ENCODE data around the gene KLHL29.
A peak's percentile ranks its signal among the peaks of the same experiment; 100 is the strongest.

The KLHL29 gene

GRCh38 chr2:23485261-23485660 lies 100.3 kb downstream of the KLHL29 start:
- Mint-ChIP-seq H3K4me3 (no peak overlapping the region), H3K27ac (no peak overlapping the region), H3K36me3 (ENCODE audit: low read depth) (no peaks in the 10 kb centered on the region), H3K4me1 (ENCODE audit: low read depth) (peaks cover 37% of the 10 kb centered on the region), H3K27me3 (ENCODE audit: low read depth) (peaks cover 4% of the 10 kb centered on the region), H3K9me3 (no peaks in the 10 kb centered on the region)

GRCh38 chr2:23485841-23486683 lies 101.1 kb downstream of the KLHL29 start:
- H3K4me3 Mint-ChIP-seq = no peak overlapping the region
- no peak overlapping the region for H3K27ac Mint-ChIP-seq
- H3K27me3 Mint-ChIP-seq (ENCODE audit: low read depth) = peaks cover 4% of the 10 kb centered on the region
- no peaks in the 10 kb centered on the region for H3K36me3 Mint-ChIP-seq (ENCODE audit: low read depth)
- peaks cover 44% of the 10 kb centered on the region for H3K4me1 Mint-ChIP-seq (ENCODE audit: low read depth)
- H3K9me3 Mint-ChIP-seq = no peaks in the 10 kb centered on the region

- no peaks in the 10 kb centered on the region for H3K9me3 Mint-ChIP-seq
- peaks cover 51% of the 10 kb centered on the region for H3K4me1 Mint-ChIP-seq (ENCODE audit: low read depth)
- H3K4me3 Mint-ChIP-seq = no peak overlapping the region
- H3K27ac Mint-ChIP-seq = no peak overlapping the region
- no peaks in the 10 kb centered on the region for H3K36me3 Mint-ChIP-seq (ENCODE audit: low read depth)
- H3K27me3 Mint-ChIP-seq (ENCODE audit: low read depth) = peaks cover 4% of the 10 kb centered on the region
These were observed 101.7 kb downstream of the KLHL29 start for GRCh38 chr2:23486684-23487075.

DNA sequence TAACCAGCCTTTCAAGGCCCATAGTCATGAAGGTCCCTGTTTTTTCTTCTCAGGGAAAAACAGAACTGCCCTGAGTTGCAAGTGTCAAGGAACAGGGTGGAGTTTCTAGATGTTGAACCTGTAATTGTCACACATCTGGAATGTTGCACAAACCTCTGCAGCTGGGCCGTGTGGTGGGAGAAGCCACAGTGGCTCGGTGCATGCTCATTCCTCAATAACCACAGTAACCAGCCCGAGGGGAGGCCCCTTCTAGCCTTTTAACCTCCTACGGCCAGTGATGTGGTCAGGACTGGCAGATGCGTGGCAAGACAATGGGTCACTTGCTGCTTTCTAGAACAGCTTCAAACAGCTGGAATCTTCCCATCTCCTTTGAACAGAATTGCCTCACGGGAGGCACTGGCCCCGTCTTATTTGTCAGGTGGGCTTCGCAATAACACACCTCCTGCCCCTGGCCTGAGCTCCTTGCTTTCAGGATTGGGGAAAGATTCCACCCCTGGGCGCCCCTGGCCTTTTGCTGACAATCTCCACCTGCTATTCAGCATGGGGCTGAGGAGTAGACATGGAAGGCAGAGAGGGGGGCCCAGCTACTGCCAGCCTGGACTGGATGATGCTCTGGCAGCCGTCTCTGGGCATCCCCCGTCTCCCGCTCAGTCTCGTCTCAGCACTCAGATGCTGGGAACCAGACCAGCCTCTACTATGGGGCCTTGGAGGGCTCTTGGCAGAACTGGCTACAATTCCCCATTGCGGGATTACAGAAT lies 102.9 kb downstream of the KLHL29 start:
- no peaks in the 10 kb centered on the region for H3K36me3 Mint-ChIP-seq (ENCODE audit: low read depth)
- H3K27me3 Mint-ChIP-seq (ENCODE audit: low read depth) = peaks cover 4% of the 10 kb centered on the region
- no peaks in the 10 kb centered on the region for H3K9me3 Mint-ChIP-seq
- H3K4me1 Mint-ChIP-seq (ENCODE audit: low read depth) = peaks cover 55% of the 10 kb centered on the region
- peak overlapping the region; percentile 50 for H3K4me3 Mint-ChIP-seq
- peak overlapping the region; percentile 53 for H3K27ac Mint-ChIP-seq

- Mint-ChIP-seq H3K4me1 (ENCODE audit: low read depth) (peaks cover 55% of the 10 kb centered on the region), H3K36me3 (ENCODE audit: low read depth) (no peaks in the 10 kb centered on the region), H3K27ac (peak overlapping the region; percentile 53), H3K9me3 (no peaks in the 10 kb centered on the region), H3K27me3 (ENCODE audit: low read depth) (peaks cover 4% of the 10 kb centered on the region), H3K4me3 (peak overlapping the region; percentile 50)
These were observed 103.6 kb downstream of the KLHL29 start for GRCh38 chr2:23488584-23488983.

DNA sequence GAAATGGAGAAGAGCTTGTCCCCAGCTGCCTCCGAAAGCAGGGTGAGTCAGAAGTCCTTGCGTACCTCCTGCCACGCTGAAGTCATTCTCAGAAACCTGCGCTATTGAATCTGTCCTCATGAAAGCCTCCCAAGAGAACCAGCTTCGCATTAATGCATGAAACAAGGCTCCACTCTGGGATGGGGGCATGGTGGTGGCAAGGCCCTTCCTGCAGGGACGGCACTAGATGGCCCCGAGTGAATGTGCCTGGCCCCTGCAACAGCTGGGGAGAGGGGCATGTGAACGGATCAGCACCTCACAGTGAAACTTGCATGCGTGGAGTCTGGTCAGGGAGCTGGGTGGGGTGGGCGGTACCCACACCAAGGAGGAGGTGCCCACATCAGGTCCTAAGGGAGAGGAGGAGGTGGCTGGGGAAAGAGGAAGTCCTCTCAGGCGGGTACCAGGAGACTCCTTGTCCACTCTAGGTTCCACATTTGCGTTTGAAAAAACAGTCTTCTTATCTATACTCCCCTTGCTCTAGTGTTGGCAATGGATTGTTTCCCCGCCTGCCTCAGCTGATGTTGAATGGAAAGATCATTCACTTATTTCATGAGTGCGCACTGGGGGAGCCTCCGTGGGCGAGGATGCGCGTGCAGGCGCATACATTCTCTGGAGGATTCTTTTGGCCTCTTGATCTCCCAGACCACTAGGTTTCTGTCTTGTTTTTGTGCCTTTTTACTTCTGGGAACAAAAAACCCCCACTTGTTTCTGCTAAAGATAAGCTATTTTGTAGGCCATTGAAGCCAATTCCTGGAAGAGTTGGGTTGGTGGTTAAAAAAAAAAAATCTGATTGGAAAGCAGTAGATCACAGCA lies 104.7 kb downstream of the KLHL29 start:
- no peaks in the 10 kb centered on the region for H3K36me3 Mint-ChIP-seq (ENCODE audit: low read depth)
- H3K4me3 Mint-ChIP-seq = peak overlapping the region; percentile 74
- no peaks in the 10 kb centered on the region for H3K9me3 Mint-ChIP-seq
- peaks cover 4% of the 10 kb centered on the region for H3K27me3 Mint-ChIP-seq (ENCODE audit: low read depth)
- H3K4me1 Mint-ChIP-seq (ENCODE audit: low read depth) = peaks cover 51% of the 10 kb centered on the region
- peak overlapping the region; percentile 82 for H3K27ac Mint-ChIP-seq

- Mint-ChIP-seq H3K27me3 (ENCODE audit: low read depth) (peaks cover 4% of the 10 kb centered on the region), H3K4me3 (no peak overlapping the region), H3K9me3 (no peaks in the 10 kb centered on the region), H3K36me3 (ENCODE audit: low read depth) (no peaks in the 10 kb centered on the region), H3K27ac (no peak overlapping the region), H3K4me1 (ENCODE audit: low read depth) (peaks cover 54% of the 10 kb centered on the region)
These were observed 106.8 kb downstream of the KLHL29 start for GRCh38 chr2:23491591-23492336.

DNA sequence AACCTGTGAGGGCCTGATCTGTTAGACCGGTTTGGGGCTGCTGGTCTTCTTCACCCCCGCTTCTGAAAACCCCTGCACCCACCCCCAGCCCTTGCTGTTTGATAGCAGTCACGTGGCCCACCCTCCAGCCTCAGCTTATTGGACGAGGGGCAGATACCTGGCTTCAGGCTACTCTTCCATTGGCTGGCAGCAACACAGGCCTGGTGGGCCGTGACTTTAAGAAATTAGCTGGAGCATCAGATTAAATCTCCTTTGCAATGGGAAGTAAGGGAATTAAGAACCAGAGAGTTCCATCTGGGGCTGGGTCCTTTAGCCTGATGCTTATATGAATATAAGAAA lies 107.3 kb downstream of the KLHL29 start:
- Mint-ChIP-seq H3K27ac (no peak overlapping the region), H3K9me3 (no peaks in the 10 kb centered on the region), H3K27me3 (ENCODE audit: low read depth) (peaks cover 4% of the 10 kb centered on the region), H3K36me3 (ENCODE audit: low read depth) (no peaks in the 10 kb centered on the region), H3K4me1 (ENCODE audit: low read depth) (peaks cover 59% of the 10 kb centered on the region), H3K4me3 (no peak overlapping the region)

- Mint-ChIP-seq H3K36me3 (ENCODE audit: low read depth) (no peaks in the 10 kb centered on the region), H3K27ac (no peak overlapping the region), H3K9me3 (no peaks in the 10 kb centered on the region), H3K27me3 (ENCODE audit: low read depth) (peaks cover 4% of the 10 kb centered on the region), H3K4me3 (no peak overlapping the region), H3K4me1 (ENCODE audit: low read depth) (peaks cover 59% of the 10 kb centered on the region)
These were observed 107.9 kb downstream of the KLHL29 start for GRCh38 chr2:23492921-23493320.

- Mint-ChIP-seq H3K4me1 (ENCODE audit: low read depth) (peaks cover 51% of the 10 kb centered on the region), H3K36me3 (ENCODE audit: low read depth) (no peaks in the 10 kb centered on the region), H3K27ac (no peak overlapping the region), H3K27me3 (ENCODE audit: low read depth) (peaks cover 4% of the 10 kb centered on the region), H3K9me3 (no peaks in the 10 kb centered on the region), H3K4me3 (no peak overlapping the region)
These were observed 108.9 kb downstream of the KLHL29 start for GRCh38 chr2:23493846-23494245.

DNA sequence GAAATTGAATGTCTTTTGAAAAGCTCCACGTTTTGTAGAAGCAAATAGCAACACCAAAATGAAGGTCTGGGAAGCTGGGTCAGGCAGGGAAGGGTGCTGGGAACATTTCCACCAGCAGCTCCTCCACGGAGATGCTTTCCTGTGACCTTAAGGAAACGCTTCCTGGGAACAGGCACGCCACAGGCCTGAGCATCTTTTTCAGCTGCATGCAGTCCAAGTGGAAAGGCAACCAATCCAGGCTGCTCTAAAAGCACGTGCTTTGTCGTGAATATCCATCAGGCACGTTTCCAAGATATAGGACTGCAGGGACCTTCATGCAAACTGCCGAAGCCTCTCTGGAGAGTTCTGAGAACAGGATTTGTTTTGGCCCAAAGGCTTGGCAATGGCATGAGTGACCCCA lies 109.3 kb downstream of the KLHL29 start:
- Mint-ChIP-seq H3K36me3 (ENCODE audit: low read depth) (no peaks in the 10 kb centered on the region), H3K9me3 (no peaks in the 10 kb centered on the region), H3K4me3 (no peak overlapping the region), H3K27ac (no peak overlapping the region), H3K27me3 (ENCODE audit: low read depth) (peaks cover 4% of the 10 kb centered on the region), H3K4me1 (ENCODE audit: low read depth) (peaks cover 51% of the 10 kb centered on the region)

GRCh38 chr2:23495661-23496114 lies 110.7 kb downstream of the KLHL29 start:
- Mint-ChIP-seq H3K27ac (no peak overlapping the region), H3K36me3 (ENCODE audit: low read depth) (no peaks in the 10 kb centered on the region), H3K9me3 (no peaks in the 10 kb centered on the region), H3K4me1 (ENCODE audit: low read depth) (peaks cover 38% of the 10 kb centered on the region), H3K4me3 (no peak overlapping the region), H3K27me3 (ENCODE audit: low read depth) (peaks cover 11% of the 10 kb centered on the region)

DNA sequence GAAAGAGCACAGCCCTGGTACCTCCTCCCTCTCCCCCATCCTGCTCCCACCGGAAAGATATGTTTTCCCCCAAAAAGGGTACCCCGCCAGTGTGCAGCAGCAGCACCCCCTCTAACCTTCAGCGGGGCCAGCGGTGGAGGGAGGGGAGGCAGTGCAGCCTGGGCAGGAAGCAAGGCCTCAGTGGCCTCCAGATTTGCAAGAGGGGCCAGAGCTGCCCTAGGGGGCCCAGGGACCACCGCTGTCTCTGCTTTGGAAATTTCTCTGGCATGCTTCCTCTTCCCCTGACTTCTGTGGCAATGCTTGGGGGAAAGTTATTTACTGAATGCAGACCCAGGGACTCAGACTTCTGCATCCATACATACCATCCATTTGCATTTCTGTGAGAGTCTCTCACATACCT lies 111.5 kb downstream of the KLHL29 start:
- Mint-ChIP-seq H3K9me3 (no peaks in the 10 kb centered on the region), H3K4me3 (no peak overlapping the region), H3K27me3 (ENCODE audit: low read depth) (peaks cover 13% of the 10 kb centered on the region), H3K36me3 (ENCODE audit: low read depth) (no peaks in the 10 kb centered on the region), H3K4me1 (ENCODE audit: low read depth) (peaks cover 32% of the 10 kb centered on the region), H3K27ac (peak overlapping the region; percentile 11)

DNA sequence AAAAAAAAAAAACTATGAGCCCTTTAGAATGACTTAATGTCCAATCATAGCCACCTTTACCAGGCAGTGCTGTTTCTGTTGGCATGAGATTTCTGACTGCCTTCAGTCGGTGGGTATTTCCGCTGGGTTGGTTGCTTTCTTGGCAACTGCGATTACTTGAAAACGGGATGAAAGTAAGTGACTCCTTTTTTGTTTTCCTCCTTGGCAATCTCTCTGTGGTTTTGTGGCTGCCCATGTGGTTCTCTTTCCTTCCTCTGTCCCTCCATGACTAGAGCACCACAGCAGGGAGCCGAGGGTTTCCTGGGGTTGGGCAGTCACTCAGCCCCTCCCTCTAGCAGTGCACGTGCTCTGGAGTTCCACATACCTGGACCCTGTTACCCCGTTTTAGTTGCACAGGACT lies 112.1 kb downstream of the KLHL29 start:
- peaks cover 13% of the 10 kb centered on the region for H3K27me3 Mint-ChIP-seq (ENCODE audit: low read depth)
- H3K4me3 Mint-ChIP-seq = peak overlapping the region; percentile 41
- peaks cover 25% of the 10 kb centered on the region for H3K4me1 Mint-ChIP-seq (ENCODE audit: low read depth)
- no peaks in the 10 kb centered on the region for H3K9me3 Mint-ChIP-seq
- H3K36me3 Mint-ChIP-seq (ENCODE audit: low read depth) = no peaks in the 10 kb centered on the region
- peak overlapping the region; percentile 55 for H3K27ac Mint-ChIP-seq
